IMR-90 (cell line): Measurements from ENCODE around the gene TMEM72. TPM values are rescaled to one million over a fixed set of nuclear protein-coding genes. Genes with fewer than 3 reads are reported as not detected.

Experiments
- ATAC-seq: fragments of 200-7000 bp; cut with Tn5 transposase; 2 replicates; pipeline ENCODE4 v1.9.1; 2020; ENCODE audit warnings: low read depth, mild to moderate bottlenecking, moderate library complexity
- BruUV-seq: library from RNA; stranded (reverse); fragments of 400-500 nt; replicated peaks from 2 replicates; lab custom pipeline; 2021; lab: Mats Ljungman, UMichigan
- CTCF ChIA-PET: fragments of 300-600 bp; formaldehyde crosslinking; extraction: SDS; loops from one replicate; lab custom pipeline; 2021; ENCODE audit warnings: antibody characterized with exemption; lab: Yijun Ruan, JAX
- POLR2A ChIA-PET: fragments of 300-600 bp; sonication (Branson Sonifier 250); formaldehyde crosslinking; loops from one replicate; lab custom pipeline; 2022; ENCODE audit warnings: antibody characterized with exemption; ENCODE audit not compliant: unreplicated experiment; lab: Charles Lee
- DNase-seq: peaks from one replicate; pipeline ENCODE4 v3.0.0; 2013
- H2AFZ ChIP-seq: replicated peaks from 2 replicates; pipeline ENCODE3; 2013; ENCODE audit warnings: low read length, mild to moderate bottlenecking; ENCODE audit not compliant: poor library complexity
- H2AK5ac ChIP-seq: 2 replicates; pipeline ENCODE4 v1.6.1; 2013; ENCODE audit warnings: low read depth, low read length, inconsistent platforms
- H2AK9ac ChIP-seq: replicated peaks from 2 replicates; pipeline ENCODE3; 2013; ENCODE audit warnings: mild to moderate bottlenecking, low read depth, low read length, moderate library complexity; ENCODE audit not compliant: poor library complexity
- H2BK120ac ChIP-seq: 2 replicates; pipeline ENCODE4 v1.6.1; 2013; ENCODE audit warnings: low read depth, low read length, inconsistent platforms
- H2BK15ac ChIP-seq: 3 replicates; pipeline ENCODE4 v1.6.1; 2013; ENCODE audit warnings: low read depth, low read length, inconsistent platforms
- H2BK20ac ChIP-seq: 2 replicates; pipeline ENCODE4 v1.6.1; 2013; ENCODE audit warnings: low read depth, mild to moderate bottlenecking, inconsistent platforms, low read length, moderate library complexity
- H2BK5ac ChIP-seq: 2 replicates; pipeline ENCODE4 v1.6.1; 2013; ENCODE audit warnings: mild to moderate bottlenecking, low read depth, low read length, inconsistent platforms; ENCODE audit not compliant: poor library complexity, severe bottlenecking
- H3K14ac ChIP-seq: replicated peaks from 2 replicates; pipeline ENCODE4 v1.6.1; 2013; ENCODE audit warnings: low read depth, low read length, inconsistent platforms
- H3K18ac ChIP-seq: 2 replicates; pipeline ENCODE4 v1.6.1; 2013; ENCODE audit warnings: low read depth, low read length, control low read depth
- H3K23ac ChIP-seq: 2 replicates; pipeline ENCODE4 v1.6.1; 2013; ENCODE audit warnings: low read depth, low read length, inconsistent platforms
- H3K27ac ChIP-seq: 2 replicates; pipeline ENCODE4 v1.5.1; 2013; ENCODE audit warnings: mild to moderate bottlenecking, control low read depth, low read length; ENCODE audit not compliant: insufficient read depth
- H3K27me3 ChIP-seq: 2 replicates; pipeline ENCODE4 v1.6.1; 2013; ENCODE audit warnings: low read length; ENCODE audit not compliant: control insufficient read depth, insufficient read depth
- H3K36me3 ChIP-seq: 2 replicates; pipeline ENCODE4 v1.6.1; 2013; ENCODE audit warnings: low read length, mixed read lengths; ENCODE audit not compliant: control insufficient read depth, insufficient read depth
- H3K4ac ChIP-seq: 2 replicates; pipeline ENCODE4 v1.6.1; 2013; ENCODE audit warnings: low read depth, low read length, inconsistent platforms
- H3K4me1 ChIP-seq: 2 replicates; pipeline ENCODE4 v1.6.1; 2013; ENCODE audit warnings: low read length, mixed read lengths; ENCODE audit not compliant: control insufficient read depth, insufficient read depth
- H3K4me2 ChIP-seq: 2 replicates; pipeline ENCODE4 v1.6.1; 2013; ENCODE audit warnings: low read depth, mild to moderate bottlenecking, control low read depth, low read length, moderate library complexity
- H3K4me3 ChIP-seq: 2 replicates; pipeline ENCODE4 v1.5.1; 2013; ENCODE audit warnings: low read depth, mild to moderate bottlenecking, control low read depth, low read length, moderate library complexity; ENCODE audit not compliant: insufficient read depth
- H3K56ac ChIP-seq: 2 replicates; pipeline ENCODE4 v1.6.1; 2013; ENCODE audit warnings: low read length, inconsistent platforms; ENCODE audit not compliant: insufficient read depth; ENCODE audit errors: extremely low read depth
- H3K79me1 ChIP-seq, 2 experiments: 2 replicates each; pipeline ENCODE4 v1.6.1; 2013; ENCODE audit warnings: low read length in 2 of 2, inconsistent platforms in 1 of 2, low read depth in 1 of 2
- H3K9ac ChIP-seq: 2 replicates; pipeline ENCODE4 v1.6.1; 2013; ENCODE audit warnings: low read depth, low read length, control low read depth
- H3K9me1 ChIP-seq: 2 replicates; pipeline ENCODE4 v1.6.1; 2013; ENCODE audit warnings: low read length, inconsistent platforms; ENCODE audit not compliant: insufficient read depth
- H3K9me3 ChIP-seq: 2 replicates; pipeline ENCODE4 v1.6.1; 2013; ENCODE audit warnings: low read length; ENCODE audit not compliant: control insufficient read depth, insufficient read depth
- H4K20me1 ChIP-seq: 2 replicates; pipeline ENCODE4 v1.6.1; 2013; ENCODE audit warnings: low read length, inconsistent platforms; ENCODE audit not compliant: insufficient read depth
- H4K5ac ChIP-seq: 2 replicates; pipeline ENCODE4 v1.6.1; 2013; ENCODE audit warnings: mild to moderate bottlenecking, low read depth, low read length, control low read depth
- H4K8ac ChIP-seq, 2 experiments: 2 replicates each; pipeline ENCODE4 v1.6.1; 2013; ENCODE audit warnings: low read depth in 2 of 2, low read length in 2 of 2, control low read depth in 1 of 2, inconsistent platforms in 1 of 2
- H4K91ac ChIP-seq: 2 replicates; pipeline ENCODE4 v1.6.1; 2013; ENCODE audit warnings: low read depth, low read length, inconsistent platforms; ENCODE audit not compliant: insufficient read depth
- BHLHE40 ChIP-seq: fragments of 150-350 bp; IDR thresholded peaks from 2 replicates; pipeline ENCODE4 v1.6.1; 2016; ENCODE audit warnings: mild to moderate bottlenecking, low read depth, low read length
- CEBPB ChIP-seq: IDR thresholded peaks from 2 replicates; pipeline ENCODE4 v1.6.1; 2012; ENCODE audit warnings: low read depth, low read length, improper control_type of control experiment
- CTCF ChIP-seq: conservative IDR thresholded peaks from 2 replicates; pipeline ENCODE4 v1.5.1; 2012; ENCODE audit warnings: mild to moderate bottlenecking, low read depth, low read length, improper control_type of control experiment
- ELK1 ChIP-seq: fragments of 150-350 bp; IDR thresholded peaks from 2 replicates; pipeline ENCODE4 v1.6.1; 2016; ENCODE audit warnings: low read depth, mild to moderate bottlenecking, low read length, moderate library complexity, borderline replicate concordance
- MAFK ChIP-seq: IDR thresholded peaks from 2 replicates; pipeline ENCODE4 v1.6.1; 2012; ENCODE audit warnings: low read depth, low read length, improper control_type of control experiment
- MAZ ChIP-seq: IDR thresholded peaks from 2 replicates; pipeline ENCODE4 v1.6.1; 2012; ENCODE audit warnings: low read depth, mild to moderate bottlenecking, low read length, improper control_type of control experiment, moderate library complexity, borderline replicate concordance
- MXI1 ChIP-seq: IDR thresholded peaks from 2 replicates; pipeline ENCODE4 v1.6.1; 2012; ENCODE audit warnings: low read depth, mild to moderate bottlenecking, low read length, moderate library complexity, borderline replicate concordance
- NFE2L2 ChIP-seq: fragments of 150-350 bp; IDR thresholded peaks from 2 replicates; pipeline ENCODE4 v1.6.1; 2016; ENCODE audit warnings: low read depth, mild to moderate bottlenecking, low read length
- RCOR1 ChIP-seq: IDR thresholded peaks from 2 replicates; pipeline ENCODE4 v1.6.1; 2012; ENCODE audit warnings: mild to moderate bottlenecking, low read length, improper control_type of control experiment; ENCODE audit not compliant: insufficient replicate concordance
- USF2 ChIP-seq: fragments of 150-350 bp; IDR thresholded peaks from 2 replicates; pipeline ENCODE4 v1.6.1; 2017; ENCODE audit warnings: mild to moderate bottlenecking, antibody characterized with exemption, low read length, low read depth
- WGBS, 2 experiments: methylation state at CpG; one replicate each; pipeline versions ENCODE4 v1.1.5 to v1.1.7; 2013; ENCODE audit warnings: missing lambda C conversion rate in 2 of 2; ENCODE audit not compliant: insufficient read length in 1 of 2; ENCODE audit errors: extremely low coverage in 2 of 2; 5-methylcytosine and 5-hydroxymethylcytosine counted together
- dilution Hi-C: fragments of 300-500 bp; cut with HindIII; formaldehyde crosslinking; loops from one replicate; pipeline ENCODE4 v1.14.3; 2018; ENCODE audit warnings: low sequenced_read_pairs; ENCODE audit not compliant: unreplicated experiment
- in situ Hi-C: fragments of 300-500 bp; cut with MboI; formaldehyde crosslinking; loops from 3 replicates; pipeline ENCODE4 v1.14.3; 2019; ENCODE audit warnings: low sequenced_read_pairs, inconsistent platforms, mixed read lengths
- intact Hi-C: fragments of 100-400 bp; cut with micrococcal nuclease; formaldehyde crosslinking; loops from 2 replicates; pipeline ENCODE4 v1.10.0; 2022
- polyA plus RNA-seq, 3 experiments: library from polyadenylated mRNA; depleted of rRNA; stranded (reverse); fragments of >200 nt; gene quantifications; 2 replicates each; pipeline ENCODE4 v1.2.3, GENCODE V29; 2012; ENCODE audit warnings: low replicate concordance in 1 of 3
- total RNA-seq: library from RNA; depleted of rRNA; stranded (reverse); fragments of >200 nt; gene quantifications from 2 replicates; pipeline ENCODE4 v1.2.3, GENCODE V29; 2012

The TMEM72 gene
- total and polyA plus RNA-seq, 2 of the 4 experiments (the other 2 are of a cell fraction): not detected

- POLR2A ChIA-PET: no interaction called here
- no peak for DNase-seq
- no peak overlapping the region for H3K56ac ChIP-seq
- H3K9me1 ChIP-seq: no peaks in the 10 kb centered on the region
- H3K9ac ChIP-seq: no peak overlapping the region
- in situ Hi-C loops: no loop called here
- H4K8ac ChIP-seq: no peak overlapping the region
- CTCF ChIA-PET: no interaction called here
- no peak overlapping the region for H3K23ac ChIP-seq
- no peak overlapping the region for H2AFZ ChIP-seq
- no peak overlapping the region for H4K5ac ChIP-seq
- peaks cover 26% of the 10 kb centered on the region for H3K27me3 ChIP-seq
- no peak for TF ChIP-seq MAZ
- TF ChIP-seq USF2: no peak
- no peak for TF ChIP-seq CTCF
- no peak for TF ChIP-seq ELK1
- no peak for TF ChIP-seq MAFK
- TF ChIP-seq RCOR1: no peak
- TF ChIP-seq BHLHE40: no peak
- TF ChIP-seq NFE2L2: no peak
- TF ChIP-seq CEBPB: no peak
- TF ChIP-seq MXI1: no peak
- no peak overlapping the region for H3K4me3 ChIP-seq
- no peak overlapping the region for H3K27ac ChIP-seq
- no peaks in the 10 kb centered on the region for H4K20me1 ChIP-seq
- no peaks in the 10 kb centered on the region for H3K36me3 ChIP-seq
- BruUV-seq: no TSS peak
- intact Hi-C loops: no loop called here
- ATAC-seq: no peak
- H2BK120ac ChIP-seq: no peak overlapping the region
- no peak overlapping the region for H3K14ac ChIP-seq
- no peak overlapping the region for H2BK20ac ChIP-seq
- H2AK5ac ChIP-seq: no peak overlapping the region
- no peak overlapping the region for H4K91ac ChIP-seq
- dilution Hi-C loops: no loop called here
- H2AK9ac ChIP-seq: no peak overlapping the region
- no peak overlapping the region for H3K4me2 ChIP-seq
- no peaks in the 10 kb centered on the region for H3K4me1 ChIP-seq
- H3K9me3 ChIP-seq: 0 out of 2 replicates have a peak, but pooled peaks cover 2% of the 10 kb centered on the region
- no peak overlapping the region for H3K4ac ChIP-seq
- no peak overlapping the region for H3K18ac ChIP-seq
- H3K79me1 ChIP-seq: no peaks in the 10 kb centered on the region
- WGBS, 2 experiments: 93% methylated on average over 3 of the region's 5 CpGs; no CpG with 5 or more reads in 1 of the 2 experiments
- H2BK15ac ChIP-seq: no peak overlapping the region
- no peak overlapping the region for H2BK5ac ChIP-seq
Observed at GRCh38 chr10:44895280-44895679, 15.9 kb upstream of the TMEM72 start.
